Esophagus squamous epithelium (tissue), 5 donors: ENCODE measurements around the gene TIGIT. TPM values are rescaled to one million over a fixed set of nuclear protein-coding genes. Genes with fewer than 3 reads are reported as not detected.
A peak's percentile ranks its signal among the peaks of the same experiment; 100 is the strongest.

Experiments
- DNase-seq: peaks from one replicate; lab custom pipeline; 2025; lab: John Stamatoyannopoulos, UW
- H3K27ac ChIP-seq, 4 donors: fragments of 200-600 bp; sonication (generic); one replicate each; pipeline ENCODE4 v1.5.1; 2016 to 2019; ENCODE audit warnings: mild to moderate bottlenecking in 1 of 4
- H3K27me3 ChIP-seq, 4 donors: fragments of 200-600 bp; sonication (generic); 1 replicate in 3 of 4; 2 replicates in 1 of 4; pipeline versions ENCODE4 v1.5.1 to v1.6.0; 2017 to 2021; ENCODE audit warnings: antibody characterized with exemption in 1 of 4
- H3K36me3 ChIP-seq, 3 donors: fragments of 200-600 bp; sonication (generic); one replicate each; pipeline ENCODE4 v1.5.1; 2016 to 2019
- H3K4me1 ChIP-seq, 3 donors: fragments of 200-600 bp; sonication (generic); one replicate each; pipeline ENCODE4 v1.5.1; 2017 to 2019
- H3K4me3 ChIP-seq, 4 donors: fragments of 200-600 bp; sonication (generic); 1 replicate in 3 of 4; 2 replicates in 1 of 4; pipeline ENCODE4 v1.5.1; 2016 to 2019; ENCODE audit warnings: mild to moderate bottlenecking in 2 of 4, moderate library complexity in 1 of 4
- H3K9me3 ChIP-seq, 3 donors: fragments of 200-600 bp; sonication (generic); one replicate each; pipeline ENCODE4 v1.5.1; 2016 to 2019
- POLR2A ChIP-seq, 4 donors: fragments of 450-650 bp; IDR thresholded peaks; one replicate each; pipeline ENCODE4 v1.6.1; 2017; ENCODE audit warnings: antibody characterized with exemption in 4 of 4, mild to moderate bottlenecking in 4 of 4, moderate library complexity in 3 of 4
- WGBS, 2 donors: methylation state at CpG; one replicate each; pipeline ENCODE4 v1.1.5; 2018; 5-methylcytosine and 5-hydroxymethylcytosine counted together
- intact Hi-C: fragments of 100-400 bp; cut with DNase I; formaldehyde crosslinking; loops from one replicate; pipeline ENCODE4 v1.15.0; 2022
- total RNA-seq, 4 donors: library from RNA; depleted of rRNA; stranded (reverse); fragments of >200 nt; gene quantifications; one replicate each; pipeline ENCODE4 v1.1.0, GENCODE V29; 2016
- TF ChIP-seq, protein P1 (sequence below), 6 experiments: fragments of 450-650 bp in 4 of 6; fragments of 200-600 bp in 2 of 6; sonication (generic) in 2 of 6; IDR thresholded peaks; one replicate each; pipeline ENCODE4 v1.5.1; 2016 to 2019; ENCODE audit warnings: antibody characterized with exemption in 6 of 6, mild to moderate bottlenecking in 4 of 6, moderate library complexity in 4 of 6
- donor health status: DM: yes; HTN: yes; CAD: no.

The TIGIT gene
- total RNA-seq, 4 donors from 2014 or later = 0.26 to 0.94 (median 0.72) TPM

DNA sequence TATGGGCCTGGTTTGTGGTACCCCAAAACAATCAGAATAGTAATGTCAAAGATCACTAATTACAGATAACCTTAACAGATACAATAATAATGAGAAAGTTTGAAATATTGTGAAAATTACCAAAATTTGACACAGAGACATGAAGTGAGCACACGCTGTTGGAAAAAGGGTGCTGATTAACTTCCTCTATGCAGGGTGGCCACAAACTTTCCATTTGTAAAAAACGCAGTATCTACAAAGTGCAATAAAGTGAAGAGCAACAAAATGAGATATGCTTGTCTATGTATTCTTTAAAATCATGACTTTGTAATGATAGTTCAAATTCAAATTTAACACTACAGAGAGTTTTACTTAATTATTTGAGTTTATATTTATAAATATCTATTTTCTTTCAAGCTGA lies 7.6 kb upstream of the TIGIT start:
- Histone ChIP-seq H3K36me3 (no peaks in the 10 kb centered on the region), H3K27me3 (no peaks in the 10 kb centered on the region), H3K4me1 (no peaks in the 10 kb centered on the region), H3K4me3 (no peak overlapping the region), H3K27ac (no peak overlapping the region), H3K9me3 (no peaks in the 10 kb centered on the region)
- no peak for DNase-seq
- 83 to 88% methylated on average over 2 of the region's 2 CpGs for WGBS, 2 donors
- intact Hi-C loops = no loop called here
- TF ChIP-seq POLR2A (IDR thresholded peaks at IDR 0.05) = no peak
- TF ChIP-seq, protein P1, sequence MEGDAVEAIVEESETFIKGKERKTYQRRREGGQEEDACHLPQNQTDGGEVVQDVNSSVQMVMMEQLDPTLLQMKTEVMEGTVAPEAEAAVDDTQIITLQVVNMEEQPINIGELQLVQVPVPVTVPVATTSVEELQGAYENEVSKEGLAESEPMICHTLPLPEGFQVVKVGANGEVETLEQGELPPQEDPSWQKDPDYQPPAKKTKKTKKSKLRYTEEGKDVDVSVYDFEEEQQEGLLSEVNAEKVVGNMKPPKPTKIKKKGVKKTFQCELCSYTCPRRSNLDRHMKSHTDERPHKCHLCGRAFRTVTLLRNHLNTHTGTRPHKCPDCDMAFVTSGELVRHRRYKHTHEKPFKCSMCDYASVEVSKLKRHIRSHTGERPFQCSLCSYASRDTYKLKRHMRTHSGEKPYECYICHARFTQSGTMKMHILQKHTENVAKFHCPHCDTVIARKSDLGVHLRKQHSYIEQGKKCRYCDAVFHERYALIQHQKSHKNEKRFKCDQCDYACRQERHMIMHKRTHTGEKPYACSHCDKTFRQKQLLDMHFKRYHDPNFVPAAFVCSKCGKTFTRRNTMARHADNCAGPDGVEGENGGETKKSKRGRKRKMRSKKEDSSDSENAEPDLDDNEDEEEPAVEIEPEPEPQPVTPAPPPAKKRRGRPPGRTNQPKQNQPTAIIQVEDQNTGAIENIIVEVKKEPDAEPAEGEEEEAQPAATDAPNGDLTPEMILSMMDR (IDR thresholded peaks at IDR 0.05) = no peak

DNA sequence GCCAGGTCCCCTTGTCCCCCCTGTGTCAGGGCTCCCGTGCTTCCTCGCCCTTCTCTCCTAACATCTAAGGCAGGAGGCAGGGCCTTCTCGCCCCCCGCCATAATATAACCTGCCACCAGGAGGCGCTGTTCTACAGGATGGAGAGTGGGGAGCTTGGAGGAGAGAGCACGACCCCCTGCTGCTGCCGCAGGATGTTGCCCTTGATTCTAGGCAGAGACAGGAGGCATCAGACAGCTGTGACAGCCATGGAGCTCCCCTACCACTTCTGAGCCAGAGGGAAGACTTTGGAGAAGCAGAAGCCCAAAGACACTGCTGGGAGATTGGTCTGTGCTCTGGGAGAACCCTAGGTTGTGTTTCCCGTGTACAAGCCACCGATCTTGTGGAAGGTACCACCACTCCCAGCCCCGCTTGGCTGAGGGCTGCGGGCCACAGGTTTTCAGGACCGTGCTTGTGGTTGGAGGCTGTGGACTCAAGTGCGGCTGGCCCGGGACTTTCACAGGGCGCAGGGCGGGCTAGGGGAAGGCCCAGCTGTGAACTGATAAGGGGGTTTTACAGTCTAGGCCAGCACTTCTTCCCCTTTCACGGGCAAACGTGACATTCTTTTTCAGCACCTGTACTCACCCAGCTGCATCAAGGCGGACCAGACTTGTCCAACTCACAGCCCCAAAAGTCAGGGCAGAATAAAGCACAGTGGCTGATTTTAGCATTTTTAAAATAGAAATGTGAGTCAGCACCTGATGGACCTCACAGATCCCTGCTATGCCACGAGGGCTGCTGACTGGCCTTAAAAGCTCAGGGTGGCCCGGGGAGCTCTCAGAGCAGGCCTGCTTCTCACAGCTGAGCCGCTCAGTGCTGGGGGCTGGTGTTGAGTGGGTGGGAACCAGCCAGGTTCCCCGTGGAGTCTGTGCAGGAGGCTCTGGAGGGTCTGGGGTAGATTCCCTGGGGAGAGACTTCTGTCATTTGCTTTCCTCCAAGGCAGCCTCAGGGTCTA lies 2.6 kb upstream of the TIGIT start:
- peak in 1 of 4 donors; percentile 30 for TF ChIP-seq POLR2A (IDR thresholded peaks at IDR 0.05)
- TF ChIP-seq, protein P1 (IDR thresholded peaks at IDR 0.05) = peak; percentile 56 to 88 (median 66)
- no peaks in the 10 kb centered on the region for H3K4me1 ChIP-seq
- intact Hi-C loops = no loop called here
- peak overlapping the region in 2 of 4 donors; percentile 12 to 21 for H3K4me3 ChIP-seq
- H3K9me3 ChIP-seq = no peaks in the 10 kb centered on the region
- peak; percentile 21 for DNase-seq
- H3K27me3 ChIP-seq = no peaks in the 10 kb centered on the region
- no peaks in the 10 kb centered on the region for H3K36me3 ChIP-seq
- peak overlapping the region in 3 of 4 donors; percentile 7 to 70 (median 50) for H3K27ac ChIP-seq
- 66 to 75% methylated on average over 7 to 10 of the region's 23 CpGs for WGBS, 2 donors

DNA sequence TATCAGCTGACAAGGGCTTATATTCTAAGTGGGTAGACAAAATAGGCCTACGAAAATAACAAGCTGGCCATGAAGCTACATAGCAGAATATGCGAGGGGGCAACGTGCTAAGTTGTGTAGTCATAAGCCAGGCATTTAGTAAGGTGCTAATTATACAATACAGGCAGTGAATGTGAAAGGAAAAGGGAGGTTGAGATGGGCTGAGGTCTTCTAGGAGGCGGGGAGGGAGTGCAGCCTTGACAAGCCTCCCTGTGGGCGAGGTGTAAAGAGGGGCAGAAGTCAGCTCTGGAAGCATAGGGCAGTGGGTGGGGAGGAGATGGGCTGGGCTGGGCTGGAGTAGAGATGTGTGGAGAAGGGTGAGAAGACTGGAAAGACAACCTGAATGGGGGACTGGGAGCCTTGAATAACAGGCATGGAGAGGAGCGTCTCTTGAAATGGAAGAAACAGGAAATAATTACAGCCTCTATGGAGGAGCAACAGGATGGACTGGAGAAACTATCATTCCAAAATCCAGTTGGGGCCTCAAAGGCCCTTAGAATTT lies 1.2 kb downstream of the TIGIT start:
- H3K27me3 ChIP-seq = no peaks in the 10 kb centered on the region
- intact Hi-C loops = no loop called here
- no peaks in the 10 kb centered on the region for H3K4me1 ChIP-seq
- H3K27ac ChIP-seq = peak overlapping the region in 1 of 4 donors; percentile 29
- no peaks in the 10 kb centered on the region for H3K9me3 ChIP-seq
- H3K36me3 ChIP-seq = no peaks in the 10 kb centered on the region
- TF ChIP-seq, protein P1 (IDR thresholded peaks at IDR 0.05) = no peak
- TF ChIP-seq POLR2A (IDR thresholded peaks at IDR 0.05) = no peak
- WGBS, 2 donors = 72 to 77% methylated on average over 6 of the region's 6 CpGs
- DNase-seq = no peak
- H3K4me3 ChIP-seq = peak overlapping the region in 2 of 4 donors; percentile 2 to 26

DNA sequence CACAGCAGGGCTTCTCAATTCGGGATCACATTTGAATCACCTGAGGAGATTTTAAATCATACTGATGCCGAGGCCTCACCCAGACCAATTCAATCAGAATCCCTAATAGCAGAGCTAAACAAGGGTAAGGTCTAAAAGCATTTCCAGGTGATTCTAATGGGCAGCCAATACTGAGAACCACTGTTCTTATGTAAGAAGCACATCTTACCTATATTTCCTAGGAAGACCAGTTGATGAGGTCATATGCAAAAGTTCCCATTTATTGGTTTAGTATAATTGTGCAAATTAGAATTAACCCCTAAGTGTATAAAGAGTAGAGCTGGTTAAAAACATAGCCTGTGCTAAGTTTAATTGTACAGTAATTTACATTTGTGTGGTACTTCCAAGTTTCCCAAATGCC lies 2.1 kb downstream of the TIGIT start:
- no peak for DNase-seq

More for the DNA sequence above, 2.1 kb downstream of the TIGIT start:
- WGBS, 2 donors = 75 to 90% methylated on average over 1 to 2 of the region's 2 CpGs
- TF ChIP-seq POLR2A (IDR thresholded peaks at IDR 0.05) = no peak
- TF ChIP-seq, protein P1 (IDR thresholded peaks at IDR 0.05) = no peak
- Histone ChIP-seq H3K27me3 (no peaks in the 10 kb centered on the region), H3K4me3 (peak overlapping the region in 2 of 4 donors; percentile 2 to 26), H3K36me3 (no peaks in the 10 kb centered on the region), H3K27ac (peak overlapping the region in 2 of 4 donors; percentile 36 to 39), H3K9me3 (no peaks in the 10 kb centered on the region), H3K4me1 (no peaks in the 10 kb centered on the region)
- intact Hi-C loops = no loop called here
